ENCODE results near the gene GRK5. TPM values are rescaled to one million over a fixed set of nuclear protein-coding genes. Genes with fewer than 3 reads are reported as not detected.

The GRK5 gene
- total and polyA plus RNA-seq, 8 donors = 34.6 to 60.8 (median 54.5) TPM

DNA sequence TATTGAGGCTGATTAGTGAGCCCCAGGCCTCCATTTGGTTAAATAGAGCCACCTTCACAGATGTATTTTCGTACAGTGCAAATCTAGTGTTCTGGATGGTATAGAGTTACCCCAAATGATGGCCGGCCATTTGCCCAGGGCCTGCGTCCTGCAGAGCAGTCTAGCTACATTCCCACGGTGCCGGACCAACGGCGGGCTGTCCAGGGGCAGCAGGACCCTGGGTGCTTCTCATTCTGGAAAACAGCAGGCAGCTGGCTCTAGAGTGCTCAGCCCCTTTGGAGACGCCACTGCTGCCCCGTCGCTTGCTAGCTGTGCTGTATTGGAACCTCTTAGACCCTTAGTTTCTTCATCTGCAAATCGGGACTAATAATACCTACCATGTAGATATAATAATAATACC is 186.1 kb downstream of the GRK5 start:
- intact Hi-C loops (cut with DNase I) = no loop called here
- Histone ChIP-seq H3K27ac (peak overlapping the region in 1 of 2 donors; percentile 28), H3K9me3 (no peaks in the 10 kb centered on the region), H3K4me1 (peaks cover 12 to 20% of the 10 kb centered on the region in 2 donors), H3K4me3 (no peak overlapping the region), H3K36me3 (peaks cover 0 to 5% of the 10 kb centered on the region in 2 donors), H3K27me3 (no peaks in the 10 kb centered on the region)
- ATAC-seq (no peak), DNase-seq (no peak)
- TF ChIP-seq, protein P1, sequence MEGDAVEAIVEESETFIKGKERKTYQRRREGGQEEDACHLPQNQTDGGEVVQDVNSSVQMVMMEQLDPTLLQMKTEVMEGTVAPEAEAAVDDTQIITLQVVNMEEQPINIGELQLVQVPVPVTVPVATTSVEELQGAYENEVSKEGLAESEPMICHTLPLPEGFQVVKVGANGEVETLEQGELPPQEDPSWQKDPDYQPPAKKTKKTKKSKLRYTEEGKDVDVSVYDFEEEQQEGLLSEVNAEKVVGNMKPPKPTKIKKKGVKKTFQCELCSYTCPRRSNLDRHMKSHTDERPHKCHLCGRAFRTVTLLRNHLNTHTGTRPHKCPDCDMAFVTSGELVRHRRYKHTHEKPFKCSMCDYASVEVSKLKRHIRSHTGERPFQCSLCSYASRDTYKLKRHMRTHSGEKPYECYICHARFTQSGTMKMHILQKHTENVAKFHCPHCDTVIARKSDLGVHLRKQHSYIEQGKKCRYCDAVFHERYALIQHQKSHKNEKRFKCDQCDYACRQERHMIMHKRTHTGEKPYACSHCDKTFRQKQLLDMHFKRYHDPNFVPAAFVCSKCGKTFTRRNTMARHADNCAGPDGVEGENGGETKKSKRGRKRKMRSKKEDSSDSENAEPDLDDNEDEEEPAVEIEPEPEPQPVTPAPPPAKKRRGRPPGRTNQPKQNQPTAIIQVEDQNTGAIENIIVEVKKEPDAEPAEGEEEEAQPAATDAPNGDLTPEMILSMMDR (IDR thresholded peaks at IDR 0.05) = no peak

DNA sequence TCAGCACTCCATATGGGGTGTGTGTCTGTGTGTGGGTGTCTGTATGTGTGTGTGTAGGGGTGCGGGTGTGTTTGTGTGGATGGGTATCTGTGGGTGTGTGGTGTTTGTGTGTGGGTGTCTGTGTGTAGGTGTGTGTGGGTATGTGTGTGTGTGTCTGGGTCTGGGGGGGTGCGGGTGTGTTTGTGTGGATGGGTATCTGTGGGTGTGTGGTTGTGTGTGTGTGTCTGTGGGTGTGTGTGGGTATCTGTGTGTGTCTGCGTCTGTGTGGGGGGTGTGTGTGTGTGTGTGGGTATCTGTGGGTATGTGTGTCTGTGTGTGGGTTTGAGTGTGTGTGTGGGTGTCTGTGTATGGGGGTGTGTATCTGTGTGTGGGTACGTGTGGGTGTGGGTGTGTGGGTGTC is 186.5 kb downstream of the GRK5 start:
- no peak overlapping the region for H3K27ac ChIP-seq
- H3K4me3 ChIP-seq = no peak overlapping the region
- TF ChIP-seq, protein P1 (IDR thresholded peaks at IDR 0.05) = no peak
- peaks cover 12 to 20% of the 10 kb centered on the region in 2 donors for H3K4me1 ChIP-seq
- no peaks in the 10 kb centered on the region for H3K27me3 ChIP-seq
- no peaks in the 10 kb centered on the region for H3K9me3 ChIP-seq
- peaks cover 0 to 5% of the 10 kb centered on the region in 2 donors for H3K36me3 ChIP-seq
- intact Hi-C loops (cut with DNase I) = no loop called here
- no peak for DNase-seq
- no peak for ATAC-seq

DNA sequence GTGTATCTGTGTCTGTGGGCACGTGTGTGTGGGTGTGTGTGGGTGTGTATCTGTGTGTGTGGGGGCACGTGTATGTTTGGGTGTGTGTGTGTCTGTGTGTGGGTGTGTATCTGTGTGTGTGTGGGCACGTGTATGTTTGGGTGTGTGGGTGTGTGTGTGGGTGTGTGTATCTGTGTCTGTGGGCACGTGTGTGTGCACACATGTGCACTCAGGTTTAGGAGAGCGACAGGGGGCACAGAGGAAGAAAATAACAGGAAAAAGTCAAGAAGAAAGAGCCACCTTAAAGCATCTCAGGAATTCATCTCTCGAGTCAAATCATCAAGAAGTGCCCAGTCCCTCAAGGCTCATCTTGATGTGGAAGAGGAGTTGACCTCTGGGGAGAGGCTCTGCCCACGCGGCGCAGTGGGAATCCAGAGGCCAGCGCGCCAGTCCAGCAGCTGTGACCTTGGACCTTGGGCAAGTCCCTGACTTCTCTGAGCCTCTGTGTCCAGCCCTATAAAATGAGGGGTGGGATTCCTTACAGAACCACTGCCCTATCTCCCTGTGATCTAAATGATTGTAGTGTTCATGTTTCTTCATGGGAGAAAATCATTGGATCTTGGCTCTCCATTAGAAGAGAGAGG is 187.4 kb downstream of the GRK5 start:
- H3K4me1 ChIP-seq = peaks cover 12 to 20% of the 10 kb centered on the region in 2 donors
- peak overlapping the region; percentile 60 to 90 for H3K27ac ChIP-seq
- intact Hi-C loops (cut with DNase I) = no loop called here
- ATAC-seq = no peak
- no peak for DNase-seq
- no peaks in the 10 kb centered on the region for H3K27me3 ChIP-seq
- no peak overlapping the region for H3K4me3 ChIP-seq
- TF ChIP-seq, protein P1 (IDR thresholded peaks at IDR 0.05) = no peak
- peaks cover 0 to 7% of the 10 kb centered on the region in 2 donors for H3K36me3 ChIP-seq
- H3K9me3 ChIP-seq = no peaks in the 10 kb centered on the region

DNA sequence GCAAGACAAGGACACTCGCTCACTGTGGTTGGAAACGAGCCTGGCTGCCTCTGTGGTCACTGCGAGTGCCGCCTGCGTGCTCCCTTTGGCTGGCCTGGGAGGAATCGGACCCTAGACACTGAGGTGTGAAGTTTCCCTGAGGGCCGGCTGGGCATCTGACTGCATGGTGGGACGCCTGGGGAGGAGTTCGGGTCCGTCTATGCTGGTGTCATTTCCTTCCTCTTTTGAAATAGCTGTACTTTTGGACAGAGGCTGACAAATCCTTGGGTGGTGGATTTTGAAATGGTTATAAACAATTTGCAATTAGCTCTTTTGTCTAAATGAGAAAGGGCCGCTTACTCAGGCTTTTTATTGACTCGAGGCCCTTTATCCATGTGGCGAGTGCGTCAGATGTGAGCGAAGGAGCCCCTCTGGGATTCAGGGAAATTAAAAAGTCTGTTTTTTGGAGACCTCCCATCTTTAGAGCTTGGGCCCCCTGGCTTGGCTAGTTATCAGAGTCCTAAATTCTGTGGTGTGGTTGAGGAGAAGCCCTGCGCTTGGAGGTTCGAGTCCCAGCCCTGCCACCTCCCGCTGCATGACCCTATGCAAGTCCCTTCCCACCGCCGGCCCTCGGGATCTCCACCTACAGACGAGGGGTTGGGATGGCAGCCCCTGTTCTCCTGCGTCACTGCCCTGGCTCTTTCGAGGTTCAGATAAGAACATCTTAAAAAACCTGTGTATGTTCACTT is 188.1 kb downstream of the GRK5 start:
- DNase-seq = peak; percentile 42 to 85 (median 60)
- Histone ChIP-seq H3K9me3 (no peaks in the 10 kb centered on the region), H3K4me1 (peaks cover 12 to 20% of the 10 kb centered on the region in 2 donors), H3K27me3 (no peaks in the 10 kb centered on the region), H3K27ac (peak overlapping the region; percentile 65 to 90), H3K4me3 (no peak overlapping the region), H3K36me3 (peaks cover 0 to 12% of the 10 kb centered on the region in 2 donors)
- TF ChIP-seq, protein P1 (IDR thresholded peaks at IDR 0.05) = no peak
- intact Hi-C loops (cut with DNase I) = no loop called here
- ATAC-seq = peak; percentile 62

DNA sequence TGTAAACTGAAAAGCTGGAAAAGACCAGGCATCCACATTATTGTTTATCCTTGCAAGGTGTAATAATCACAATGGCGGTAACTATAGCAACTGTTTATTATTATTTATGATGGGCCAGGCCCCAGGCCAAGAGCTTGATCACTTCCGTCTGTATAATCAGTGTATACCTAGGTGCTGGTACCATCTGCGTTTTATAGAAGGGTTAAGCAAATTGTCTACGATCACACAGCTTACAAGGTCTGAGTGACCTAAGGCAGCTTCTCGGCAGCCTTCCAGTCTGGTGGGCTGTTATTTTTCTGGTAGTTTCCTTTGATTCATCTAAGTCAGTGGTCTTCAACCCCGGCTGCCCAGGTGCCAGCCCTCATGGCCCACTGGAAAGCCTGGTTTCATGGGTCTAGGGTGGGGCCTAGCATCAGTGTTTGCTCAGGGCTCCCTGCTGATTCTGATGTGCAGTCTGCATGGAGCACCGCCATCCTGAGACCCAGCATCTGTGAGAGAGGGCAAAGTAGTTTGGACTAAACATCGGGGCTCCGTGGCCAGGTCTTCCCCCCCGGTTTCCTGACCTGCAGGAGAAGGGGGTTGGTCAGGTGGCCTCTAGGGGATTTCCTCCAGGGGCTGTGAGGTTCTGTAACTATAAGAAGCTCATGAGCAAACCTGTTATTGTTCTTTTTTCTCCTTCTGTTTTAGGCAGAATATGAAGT is 188.8 kb downstream of the GRK5 start:
- H3K4me3 ChIP-seq = no peak overlapping the region
- no peaks in the 10 kb centered on the region for H3K27me3 ChIP-seq
- ATAC-seq (no peak), DNase-seq (no peak)
- TF ChIP-seq, protein P1 (IDR thresholded peaks at IDR 0.05) = no peak
- intact Hi-C loops (cut with DNase I) = no loop called here
- peak overlapping the region; percentile 65 to 90 for H3K27ac ChIP-seq
- H3K36me3 ChIP-seq = peaks cover 0 to 12% of the 10 kb centered on the region in 2 donors
- peaks cover 12 to 20% of the 10 kb centered on the region in 2 donors for H3K4me1 ChIP-seq
- no peaks in the 10 kb centered on the region for H3K9me3 ChIP-seq

Data from left lung (tissue), 10 donors.